Trophoblast cell (in vitro differentiated cells and primary cell): ENCODE data around the gene TRAPPC5.

Source experiments
- DNase-seq, 2 donors: peaks; one replicate each; pipeline ENCODE4 v3.0.0-alpha.2; 2016
- H2AFZ ChIP-seq: 2 replicates; pipeline ENCODE4 v1.6.1; 2013; ENCODE audit warnings: low read length, moderate library complexity, mild to moderate bottlenecking; ENCODE audit not compliant: insufficient read depth, poor library complexity
- H2AK5ac ChIP-seq: 2 replicates; pipeline ENCODE4 v1.6.1; 2013; ENCODE audit warnings: mild to moderate bottlenecking, low read length
- H2BK120ac ChIP-seq: 2 replicates; pipeline ENCODE4 v1.6.1; 2013; ENCODE audit warnings: low read length, mild to moderate bottlenecking, moderate library complexity; ENCODE audit not compliant: insufficient read depth, poor library complexity
- H2BK12ac ChIP-seq: 2 replicates; pipeline ENCODE4 v1.6.1; 2013; ENCODE audit warnings: mild to moderate bottlenecking, low read length, moderate library complexity
- H2BK5ac ChIP-seq: 2 replicates; pipeline ENCODE4 v1.6.1; 2013; ENCODE audit warnings: low read length, low read depth, moderate library complexity, mild to moderate bottlenecking; ENCODE audit not compliant: poor library complexity
- H3K14ac ChIP-seq: 2 replicates; pipeline ENCODE4 v1.6.1; 2013; ENCODE audit warnings: mild to moderate bottlenecking, low read length
- H3K18ac ChIP-seq: 2 replicates; pipeline ENCODE4 v1.6.1; 2013; ENCODE audit warnings: mild to moderate bottlenecking, low read length
- H3K23ac ChIP-seq: 2 replicates; pipeline ENCODE4 v1.6.1; 2013; ENCODE audit warnings: low read length
- H3K27ac ChIP-seq: 2 replicates; pipeline ENCODE4 v1.5.1; 2013; ENCODE audit warnings: low read depth, mild to moderate bottlenecking, inconsistent platforms, low read length, moderate library complexity
- H3K27me3 ChIP-seq: 2 replicates; pipeline ENCODE4 v1.6.1; 2013; ENCODE audit warnings: inconsistent platforms, mild to moderate bottlenecking, low read length, moderate library complexity; ENCODE audit not compliant: insufficient read depth
- H3K36me3 ChIP-seq, 2 experiments: 1 replicate in 1 of 2; 2 replicates in 1 of 2; pipeline ENCODE4 v1.6.1; 2013; ENCODE audit warnings: low read length in 2 of 2, mild to moderate bottlenecking in 2 of 2, moderate library complexity in 1 of 2; ENCODE audit not compliant: insufficient read depth in 2 of 2, control insufficient read depth in 1 of 2
- H3K4ac ChIP-seq: 2 replicates; pipeline ENCODE4 v1.6.1; 2013; ENCODE audit warnings: low read depth, mild to moderate bottlenecking, low read length, moderate library complexity
- H3K4me1 ChIP-seq, 2 experiments: 1 replicate in 1 of 2; 2 replicates in 1 of 2; pipeline ENCODE4 v1.6.1; 2013; ENCODE audit warnings: low read length in 2 of 2, mild to moderate bottlenecking in 2 of 2, moderate library complexity in 1 of 2; ENCODE audit not compliant: insufficient read depth in 2 of 2, control insufficient read depth in 1 of 2
- H3K4me2 ChIP-seq: 2 replicates; pipeline ENCODE4 v1.6.1; 2013; ENCODE audit warnings: inconsistent platforms, mild to moderate bottlenecking, low read length, moderate library complexity
- H3K4me3 ChIP-seq: 2 replicates; pipeline ENCODE4 v1.5.1; 2013; ENCODE audit warnings: mild to moderate bottlenecking, low read depth, low read length, inconsistent platforms
- H3K79me1 ChIP-seq: one replicate; pipeline ENCODE4 v1.6.1; 2013; ENCODE audit warnings: low read length
- H3K79me2 ChIP-seq: 2 replicates; pipeline ENCODE4 v1.6.1; 2013; ENCODE audit warnings: low read length, mild to moderate bottlenecking; ENCODE audit not compliant: control insufficient read depth, insufficient read depth, poor library complexity
- H3K9ac ChIP-seq: 2 replicates; pipeline ENCODE4 v1.6.1; 2013; ENCODE audit warnings: mild to moderate bottlenecking, low read length
- H3K9me3 ChIP-seq: 2 replicates; pipeline ENCODE4 v1.6.1; 2013; ENCODE audit warnings: low read depth, mild to moderate bottlenecking, control low read depth, inconsistent platforms, low read length; ENCODE audit not compliant: insufficient read depth
- H4K12ac ChIP-seq: 2 replicates; pipeline ENCODE4 v1.6.1; 2013; ENCODE audit warnings: low read depth, mild to moderate bottlenecking, low read length, moderate library complexity
- H4K8ac ChIP-seq: 2 replicates; pipeline ENCODE4 v1.6.1; 2013; ENCODE audit warnings: low read depth, mild to moderate bottlenecking, low read length, moderate library complexity
- H4K91ac ChIP-seq: one replicate; pipeline ENCODE4 v1.6.1; 2013; ENCODE audit warnings: low read depth, mild to moderate bottlenecking, low read length, moderate library complexity
- WGBS: extraction: QIAGEN DNeasy Blood & Tissue Kit; methylation state at CpG from one replicate; pipeline ENCODE4 v1.1.7; 2013; ENCODE audit warnings: missing lambda C conversion rate; ENCODE audit not compliant: insufficient read length, insufficient coverage; ENCODE audit errors: extremely low coverage; 5-methylcytosine and 5-hydroxymethylcytosine counted together

Gene TRAPPC5

DNA sequence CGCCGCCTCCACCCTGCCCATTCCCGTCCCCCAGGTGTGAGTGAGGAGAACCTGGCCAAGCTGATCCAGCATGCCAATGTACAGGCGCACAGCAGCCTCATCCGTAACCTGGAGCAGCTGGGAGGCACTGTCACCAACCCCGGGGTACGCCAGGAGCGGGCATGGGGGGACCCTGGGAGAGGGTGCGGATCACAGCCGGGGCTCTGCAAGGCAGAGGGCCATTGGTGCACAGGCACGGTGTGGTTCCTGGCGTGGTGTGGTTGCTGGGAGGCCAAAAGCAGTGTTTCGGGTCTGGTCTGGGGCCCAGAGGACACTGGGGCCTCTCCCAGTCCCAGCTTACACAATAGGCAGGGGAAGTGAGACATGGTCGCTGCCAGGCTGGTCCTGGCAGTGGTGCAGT is 35.5 kb upstream of the TRAPPC5 start:
- no peak overlapping the region for H2BK120ac ChIP-seq
- H3K23ac ChIP-seq, result no peak overlapping the region
- no peak overlapping the region for H3K4me3 ChIP-seq
- no CpG with 5 or more reads among the region's 14 CpGs for WGBS
- H3K79me2 ChIP-seq, result no peaks in the 10 kb centered on the region
- H3K36me3 ChIP-seq, result peaks cover 35 to 40% of the 10 kb centered on the region in 2 experiments
- no peaks in the 10 kb centered on the region for H3K79me1 ChIP-seq
- DNase-seq, result no peak
- no peak overlapping the region for H3K14ac ChIP-seq
- H4K8ac ChIP-seq, result no peak overlapping the region
- no peak overlapping the region for H4K91ac ChIP-seq
- H3K4ac ChIP-seq, result no peak overlapping the region
- H2AK5ac ChIP-seq, result no peak overlapping the region
- H2BK5ac ChIP-seq, result no peak overlapping the region
- no peak overlapping the region for H2AFZ ChIP-seq
- no peaks in the 10 kb centered on the region for H3K27me3 ChIP-seq
- H4K12ac ChIP-seq, result no peak overlapping the region
- no peak overlapping the region for H3K27ac ChIP-seq
- H2BK12ac ChIP-seq, result no peak overlapping the region
- H3K9ac ChIP-seq, result no peak overlapping the region
- H3K18ac ChIP-seq, result no peak overlapping the region
- peaks cover 5% of the 10 kb centered on the region for H3K9me3 ChIP-seq
- H3K4me2 ChIP-seq, result no peak overlapping the region
- H3K4me1 ChIP-seq, result no peaks in the 10 kb centered on the region

DNA sequence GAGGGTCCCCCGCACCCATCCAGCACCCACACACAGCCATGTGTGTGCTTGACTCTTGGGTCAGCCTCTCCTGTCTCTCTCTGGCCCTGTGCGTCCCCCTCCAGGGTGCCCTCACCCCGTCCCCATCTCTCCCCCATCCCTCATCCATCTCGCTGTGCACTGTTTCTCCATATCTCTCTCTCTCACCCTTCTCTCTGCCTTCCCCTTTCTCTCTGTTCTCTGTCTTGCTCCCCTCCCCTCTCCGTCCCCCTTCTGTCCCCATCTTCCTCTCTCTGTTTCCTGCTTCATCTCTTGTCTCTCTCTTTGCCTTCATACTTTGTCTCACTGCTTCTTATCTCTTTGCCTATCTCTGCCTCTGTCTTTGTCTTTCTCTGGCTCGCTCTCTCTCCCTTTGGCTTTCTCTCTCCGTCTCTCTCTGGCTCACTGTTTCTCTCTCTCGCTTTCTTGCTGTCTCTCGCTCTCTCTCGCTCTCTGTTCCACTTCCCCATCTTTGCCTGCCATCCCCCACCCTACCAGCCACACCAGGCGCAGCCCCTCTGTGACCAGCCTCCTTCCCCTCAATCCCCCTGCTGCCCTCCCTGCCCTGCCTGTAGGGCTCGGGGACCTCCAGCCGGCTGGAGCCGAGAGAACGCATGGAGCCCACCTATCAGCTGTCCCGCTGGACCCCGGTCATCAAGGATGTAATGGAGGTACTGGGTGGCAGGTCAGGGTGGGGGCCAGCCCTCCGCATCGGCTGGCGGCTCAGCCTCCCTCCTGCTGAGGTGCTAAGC is 34.8 kb upstream of the TRAPPC5 start:
- Histone ChIP-seq H3K23ac (no peak overlapping the region), H3K4me1 (no peaks in the 10 kb centered on the region), H2BK5ac (no peak overlapping the region), H3K9ac (no peak overlapping the region), H2BK120ac (no peak overlapping the region), H4K91ac (no peak overlapping the region), H3K9me3 (peaks cover 2% of the 10 kb centered on the region), H3K36me3 (peaks cover 33 to 38% of the 10 kb centered on the region in 2 experiments), H3K18ac (no peak overlapping the region), H4K8ac (no peak overlapping the region), H2AK5ac (no peak overlapping the region), H3K4me2 (no peak overlapping the region), H3K14ac (no peak overlapping the region), H3K4ac (no peak overlapping the region), H2BK12ac (no peak overlapping the region), H4K12ac (no peak overlapping the region), H3K79me2 (no peaks in the 10 kb centered on the region), H3K27ac (no peak overlapping the region), H3K27me3 (no peaks in the 10 kb centered on the region), H2AFZ (no peak overlapping the region), H3K79me1 (no peaks in the 10 kb centered on the region), H3K4me3 (peak overlapping the region; percentile 6)
- WGBS, result no CpG with 5 or more reads among the region's 20 CpGs
- DNase-seq, result no peak

DNA sequence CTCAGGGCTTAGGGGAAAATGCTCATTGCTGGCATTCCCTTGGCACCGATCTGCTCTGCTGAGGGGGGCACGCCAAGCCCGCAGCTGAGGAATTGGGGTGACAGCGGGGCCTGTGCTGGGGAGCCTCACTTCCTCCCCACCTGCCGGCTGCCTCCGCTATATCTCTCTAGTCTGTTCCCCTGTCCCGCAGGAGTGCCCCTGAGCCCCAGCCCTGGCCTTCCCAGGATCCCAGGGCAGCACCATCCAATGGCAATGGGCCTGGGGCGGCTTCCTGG is 34.3 kb upstream of the TRAPPC5 start:
- Histone ChIP-seq H3K4me3 (peak overlapping the region; percentile 6), H4K8ac (no peak overlapping the region), H4K12ac (no peak overlapping the region), H3K36me3 (peaks cover 33 to 38% of the 10 kb centered on the region in 2 experiments), H3K4me1 (no peaks in the 10 kb centered on the region), H3K27ac (no peak overlapping the region), H4K91ac (no peak overlapping the region), H3K79me1 (no peaks in the 10 kb centered on the region), H2BK120ac (no peak overlapping the region), H3K27me3 (no peaks in the 10 kb centered on the region), H3K9ac (no peak overlapping the region), H2AFZ (no peak overlapping the region), H3K79me2 (no peaks in the 10 kb centered on the region), H2AK5ac (no peak overlapping the region), H3K18ac (no peak overlapping the region), H3K4me2 (no peak overlapping the region), H2BK12ac (no peak overlapping the region), H2BK5ac (no peak overlapping the region), H3K9me3 (peaks cover 2% of the 10 kb centered on the region), H3K14ac (no peak overlapping the region), H3K23ac (no peak overlapping the region), H3K4ac (no peak overlapping the region)
- no peak for DNase-seq
- no CpG with 5 or more reads among the region's 8 CpGs for WGBS

DNA sequence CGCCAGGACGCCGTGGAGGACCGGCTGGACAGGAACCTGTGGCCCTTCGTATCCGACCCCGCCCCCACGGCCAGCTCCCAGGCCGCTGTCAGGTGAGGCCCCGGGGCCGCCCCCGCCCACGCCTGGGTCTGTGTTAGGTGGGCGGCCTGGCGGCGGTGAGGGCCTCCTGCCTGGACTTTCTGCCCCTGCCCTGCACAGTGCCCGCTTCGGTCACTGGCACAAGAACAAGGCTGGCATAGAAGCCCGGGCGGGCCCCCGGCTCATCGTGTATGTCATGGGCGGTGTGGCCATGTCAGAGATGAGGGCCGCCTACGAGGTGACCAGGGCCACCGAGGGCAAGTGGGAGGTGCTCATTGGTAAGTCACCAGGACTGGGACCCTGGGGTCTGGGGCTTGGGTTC is 33.5 kb upstream of the TRAPPC5 start:
- H2BK120ac ChIP-seq, result no peak overlapping the region
- H3K79me1 ChIP-seq, result no peaks in the 10 kb centered on the region
- peaks cover 0 to 1% of the 10 kb centered on the region in 2 experiments for H3K4me1 ChIP-seq
- no peak overlapping the region for H3K18ac ChIP-seq
- no peak overlapping the region for H2BK12ac ChIP-seq
- H3K23ac ChIP-seq, result no peak overlapping the region
- no peak overlapping the region for H4K8ac ChIP-seq
- H3K36me3 ChIP-seq, result peaks cover 28 to 35% of the 10 kb centered on the region in 2 experiments
- no peaks in the 10 kb centered on the region for H3K27me3 ChIP-seq
- H3K27ac ChIP-seq, result no peak overlapping the region
- no peak overlapping the region for H2AFZ ChIP-seq
- no peak overlapping the region for H3K4ac ChIP-seq
- H3K4me3 ChIP-seq, result no peak overlapping the region
- H3K4me2 ChIP-seq, result no peak overlapping the region
- no peak overlapping the region for H3K14ac ChIP-seq
- WGBS, result no CpG with 5 or more reads among the region's 26 CpGs
- H2AK5ac ChIP-seq, result no peak overlapping the region
- H4K12ac ChIP-seq, result no peak overlapping the region
- H2BK5ac ChIP-seq, result no peak overlapping the region
- H3K9ac ChIP-seq, result no peak overlapping the region
- H4K91ac ChIP-seq, result peak overlapping the region; percentile 5
- peaks cover 2% of the 10 kb centered on the region for H3K9me3 ChIP-seq
- peak in 1 of 2 donors; percentile 17 for DNase-seq
- H3K79me2 ChIP-seq, result no peaks in the 10 kb centered on the region
